ENCODE data around the gene SCLY. TPM values are rescaled to one million over a fixed set of nuclear protein-coding genes. Genes with fewer than 3 reads are reported as not detected.

Gene SCLY
- total RNA-seq, 1 experiment from 2014 or later: 68.4 TPM

DNA sequence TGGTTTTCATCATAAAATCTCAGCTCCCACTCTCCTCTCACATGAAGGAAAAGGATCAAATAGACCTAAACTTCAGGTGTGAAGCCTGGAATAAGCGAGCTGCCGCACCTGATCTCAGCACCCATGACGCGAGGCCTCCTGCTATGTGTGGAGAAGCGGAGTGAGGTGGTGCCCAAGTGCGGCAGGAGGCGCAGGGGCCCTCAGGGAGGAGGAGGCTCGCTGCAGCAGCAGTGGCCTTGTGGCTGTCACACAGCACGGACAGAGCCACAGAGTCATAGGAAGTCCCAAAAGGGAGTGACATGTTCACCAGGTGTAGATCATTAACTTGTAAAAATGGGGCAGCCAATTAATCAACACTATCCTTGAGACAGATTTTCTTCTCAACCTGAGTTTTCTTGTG lies 9.1 kb downstream of the SCLY start (continued):
- TF ChIP-seq ZBTB21 (CRISPR knock-in tag; IDR thresholded peaks at IDR 0.05; ENCODE audit: borderline replicate concordance): no peak

DNA sequence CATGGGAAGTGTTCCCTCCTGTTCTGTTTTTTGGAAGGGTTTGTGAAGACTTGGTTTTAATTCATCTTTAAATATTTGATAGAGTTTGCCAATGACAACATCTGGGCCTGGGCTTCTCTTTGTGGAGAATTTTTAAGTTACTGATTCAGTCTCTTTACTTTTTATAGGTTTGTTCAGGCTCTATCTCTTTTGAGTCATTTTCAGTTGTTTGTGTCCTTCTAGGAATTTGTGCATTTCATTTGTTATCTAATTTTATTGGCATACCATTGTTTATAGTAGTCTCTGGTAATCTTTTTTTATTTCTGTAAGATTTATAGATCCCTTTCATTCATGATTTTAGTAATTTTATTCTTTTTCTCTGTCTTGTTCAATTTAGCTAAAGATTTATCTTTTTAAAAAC lies 14.6 kb downstream of the SCLY start:
- ATAC-seq: no peak
- no peak for DNase-seq (ENCODE audit: low spot score)
- H3K9me3 Mint-ChIP-seq: peaks cover 5% of the 10 kb centered on the region; the same call in 1 of the 2 replicates
- peaks cover 15% of the 10 kb centered on the region for H3K4me1 Mint-ChIP-seq
- no peak overlapping the region for H3K4me3 Mint-ChIP-seq
- peaks cover 72% of the 10 kb centered on the region for H3K36me3 Mint-ChIP-seq
- peak overlapping the region; percentile 17; the same call in 1 of the 2 replicates for H3K27ac Mint-ChIP-seq
- TF ChIP-seq ESRRA (CRISPR knock-in tag; IDR thresholded peaks at IDR 0.05; ENCODE audit: borderline replicate concordance) (no peak), ZNF219 (CRISPR knock-in tag; IDR thresholded peaks at IDR 0.05; ENCODE audit: borderline replicate concordance) (no peak), ZNF317 (CRISPR knock-in tag; IDR thresholded peaks at IDR 0.05; ENCODE audit: borderline replicate concordance, low read depth) (no peak)
- TF ChIP-seq, protein P1, sequence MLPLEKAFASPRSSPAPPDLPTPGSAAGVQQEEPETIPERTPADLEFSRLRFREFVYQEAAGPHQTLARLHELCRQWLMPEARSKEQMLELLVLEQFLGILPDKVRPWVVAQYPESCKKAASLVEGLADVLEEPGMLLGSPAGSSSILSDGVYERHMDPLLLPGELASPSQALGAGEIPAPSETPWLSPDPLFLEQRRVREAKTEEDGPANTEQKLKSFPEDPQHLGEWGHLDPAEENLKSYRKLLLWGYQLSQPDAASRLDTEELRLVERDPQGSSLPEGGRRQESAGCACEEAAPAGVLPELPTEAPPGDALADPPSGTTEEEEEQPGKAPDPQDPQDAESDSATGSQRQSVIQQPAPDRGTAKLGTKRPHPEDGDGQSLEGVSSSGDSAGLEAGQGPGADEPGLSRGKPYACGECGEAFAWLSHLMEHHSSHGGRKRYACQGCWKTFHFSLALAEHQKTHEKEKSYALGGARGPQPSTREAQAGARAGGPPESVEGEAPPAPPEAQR (CRISPR knock-in tag; IDR thresholded peaks at IDR 0.05): no peak
- ChIA-PET CTCF (no interaction called here), POLR2A (no interaction called here)
- no peaks in the 10 kb centered on the region for H3K27me3 Mint-ChIP-seq (ENCODE audit: low read depth)

DNA sequence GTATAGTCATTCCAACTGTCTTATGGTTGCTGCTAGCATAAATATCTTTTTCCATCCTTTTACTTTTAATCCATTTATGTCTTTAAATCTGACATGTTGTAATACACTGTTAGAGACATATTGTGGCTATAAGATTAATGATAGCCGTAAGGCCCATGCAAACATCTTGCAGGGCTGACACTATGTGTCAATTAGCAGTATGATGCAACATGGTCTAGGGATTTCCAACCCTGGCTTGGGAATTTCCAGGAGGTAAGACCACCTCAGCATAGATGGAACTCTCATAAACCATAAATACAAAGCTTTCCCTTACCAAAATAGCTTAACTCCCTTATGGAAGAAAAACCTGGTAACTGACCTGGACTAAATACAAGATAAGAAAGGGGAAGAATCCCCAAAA lies 16.5 kb downstream of the SCLY start:
- Mint-ChIP-seq H3K36me3 (peaks cover 82% of the 10 kb centered on the region), H3K27ac (no peak overlapping the region), H3K9me3 (peaks cover 5% of the 10 kb centered on the region; the same call in 1 of the 2 replicates), H3K27me3 (ENCODE audit: low read depth) (no peaks in the 10 kb centered on the region), H3K4me1 (peaks cover 15% of the 10 kb centered on the region), H3K4me3 (no peak overlapping the region)
- CTCF ChIA-PET: no interaction called here
- POLR2A ChIA-PET: no interaction called here
- TF ChIP-seq GABPB1 (CRISPR knock-in tag; IDR thresholded peaks at IDR 0.05): peak; percentile 99
- TF ChIP-seq, protein P1 (CRISPR knock-in tag; IDR thresholded peaks at IDR 0.05): no peak
- no peak for ATAC-seq
- no peak for DNase-seq (ENCODE audit: low spot score)

DNA sequence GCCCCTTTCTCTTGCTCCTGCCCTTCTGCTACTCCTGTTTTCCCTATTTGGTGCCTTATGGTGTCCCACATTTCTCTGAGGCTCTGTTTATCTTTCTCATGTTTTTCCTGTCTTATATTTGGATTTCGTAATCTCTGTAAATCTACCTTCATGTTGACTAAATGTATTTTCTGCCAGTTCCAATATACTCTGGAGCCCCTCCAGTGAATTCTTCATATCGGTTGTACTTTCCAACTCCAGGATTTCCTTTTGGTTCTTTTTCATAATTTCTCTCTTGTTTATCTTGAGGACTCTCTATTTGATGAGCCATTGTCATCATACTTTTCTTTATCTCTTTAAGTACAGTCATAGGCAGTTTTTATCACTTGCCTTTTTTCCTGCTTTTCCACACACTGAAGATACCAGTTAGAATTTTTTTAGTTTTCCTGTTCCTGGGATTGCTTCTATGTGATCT lies 19.1 kb downstream of the SCLY start:
- CTCF ChIA-PET: no interaction called here
- no peak overlapping the region for H3K4me3 Mint-ChIP-seq
- DNase-seq (ENCODE audit: low spot score) (no peak), ATAC-seq (no peak)
- POLR2A ChIA-PET: no interaction called here
- no peak for TF ChIP-seq ZNF138 (CRISPR knock-in tag; conservative IDR thresholded peaks at IDR 0.05)
- TF ChIP-seq, protein P2, sequence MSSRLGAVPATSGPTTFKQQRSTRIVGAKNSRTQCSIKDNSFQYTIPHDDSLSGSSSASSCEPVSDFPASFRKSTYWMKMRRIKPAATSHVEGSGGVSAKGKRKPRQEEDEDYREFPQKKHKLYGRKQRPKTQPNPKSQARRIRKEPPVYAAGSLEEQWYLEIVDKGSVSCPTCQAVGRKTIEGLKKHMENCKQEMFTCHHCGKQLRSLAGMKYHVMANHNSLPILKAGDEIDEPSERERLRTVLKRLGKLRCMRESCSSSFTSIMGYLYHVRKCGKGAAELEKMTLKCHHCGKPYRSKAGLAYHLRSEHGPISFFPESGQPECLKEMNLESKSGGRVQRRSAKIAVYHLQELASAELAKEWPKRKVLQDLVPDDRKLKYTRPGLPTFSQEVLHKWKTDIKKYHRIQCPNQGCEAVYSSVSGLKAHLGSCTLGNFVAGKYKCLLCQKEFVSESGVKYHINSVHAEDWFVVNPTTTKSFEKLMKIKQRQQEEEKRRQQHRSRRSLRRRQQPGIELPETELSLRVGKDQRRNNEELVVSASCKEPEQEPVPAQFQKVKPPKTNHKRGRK (CRISPR knock-in tag; IDR thresholded peaks at IDR 0.05; ENCODE audit: borderline replicate concordance): no peak
- TF ChIP-seq, protein P3, sequence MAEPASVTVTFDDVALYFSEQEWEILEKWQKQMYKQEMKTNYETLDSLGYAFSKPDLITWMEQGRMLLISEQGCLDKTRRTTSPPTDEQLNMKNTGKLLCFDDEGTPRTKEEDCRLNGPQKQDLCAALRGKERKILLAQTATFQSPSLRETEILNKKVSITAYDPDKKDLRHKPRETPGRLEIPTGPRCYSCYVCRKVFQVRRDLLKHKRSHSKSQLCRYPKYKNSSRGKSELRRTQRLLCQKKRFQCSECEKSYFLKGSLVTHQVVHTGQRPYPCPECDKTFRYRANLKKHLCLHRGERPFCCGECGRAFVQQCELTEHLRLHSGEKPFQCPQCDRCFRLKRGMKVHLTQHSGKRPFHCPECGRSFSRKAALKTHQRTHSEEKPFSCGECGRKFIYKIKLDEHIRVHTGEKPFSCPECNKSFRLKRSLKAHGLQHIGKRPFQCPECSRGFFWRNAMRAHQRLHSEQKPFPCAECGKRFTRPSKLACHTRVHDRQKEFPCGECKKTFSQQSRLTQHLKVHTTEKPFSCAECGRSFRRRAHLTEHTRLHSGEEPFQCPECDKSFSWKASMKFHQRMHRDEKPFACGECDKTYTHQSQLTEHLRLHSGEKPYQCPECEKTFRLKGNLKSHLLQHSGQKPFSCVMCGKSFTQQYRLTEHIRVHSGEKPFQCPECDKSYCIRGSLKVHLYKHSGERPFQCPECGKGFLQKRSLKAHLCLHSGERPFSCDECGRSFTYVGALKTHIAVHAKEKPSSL (CRISPR knock-in tag; conservative IDR thresholded peaks at IDR 0.05): no peak
- TF ChIP-seq MXD4 (CRISPR knock-in tag; IDR thresholded peaks at IDR 0.05; ENCODE audit: borderline replicate concordance): no peak
- TF ChIP-seq SP1 (CRISPR knock-in tag; conservative IDR thresholded peaks at IDR 0.05): no peak
- no peak for TF ChIP-seq GRHL2 (CRISPR knock-in tag; IDR thresholded peaks at IDR 0.05; ENCODE audit: insufficient replicate concordance, severe bottlenecking)
- peak; percentile 62 for TF ChIP-seq GABPB1 (CRISPR knock-in tag; IDR thresholded peaks at IDR 0.05)
- TF ChIP-seq, protein P4, sequence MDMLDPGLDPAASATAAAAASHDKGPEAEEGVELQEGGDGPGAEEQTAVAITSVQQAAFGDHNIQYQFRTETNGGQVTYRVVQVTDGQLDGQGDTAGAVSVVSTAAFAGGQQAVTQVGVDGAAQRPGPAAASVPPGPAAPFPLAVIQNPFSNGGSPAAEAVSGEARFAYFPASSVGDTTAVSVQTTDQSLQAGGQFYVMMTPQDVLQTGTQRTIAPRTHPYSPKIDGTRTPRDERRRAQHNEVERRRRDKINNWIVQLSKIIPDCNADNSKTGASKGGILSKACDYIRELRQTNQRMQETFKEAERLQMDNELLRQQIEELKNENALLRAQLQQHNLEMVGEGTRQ (CRISPR knock-in tag; IDR thresholded peaks at IDR 0.05): no peak
- H3K4me1 Mint-ChIP-seq: peaks cover 15% of the 10 kb centered on the region
- H3K27me3 Mint-ChIP-seq (ENCODE audit: low read depth): no peaks in the 10 kb centered on the region
- peaks cover 5% of the 10 kb centered on the region; the same call in 1 of the 2 replicates for H3K9me3 Mint-ChIP-seq
- peaks cover 88% of the 10 kb centered on the region for H3K36me3 Mint-ChIP-seq
- H3K27ac Mint-ChIP-seq: peak overlapping the region; percentile 54
